GM12864 (cell line): ENCODE data around the gene USP43.

Experiments
- DNase-seq: peaks from one replicate; pipeline ENCODE4 v3.0.0-alpha.2; 2011; ENCODE audit warnings: low read depth
- H3K4me3 ChIP-seq: 2 replicates; pipeline ENCODE4 v1.5.1; 2011; ENCODE audit warnings: mild to moderate bottlenecking, low read depth, low read length, control low read depth
- TF ChIP-seq, protein P1 (sequence below): IDR thresholded peaks from 2 replicates; pipeline ENCODE4 v1.5.1; 2011; ENCODE audit warnings: low read depth, mild to moderate bottlenecking, moderate library complexity, low read length, control low read depth, inconsistent platforms; ENCODE audit errors: missing control alignments

Gene USP43

DNA sequence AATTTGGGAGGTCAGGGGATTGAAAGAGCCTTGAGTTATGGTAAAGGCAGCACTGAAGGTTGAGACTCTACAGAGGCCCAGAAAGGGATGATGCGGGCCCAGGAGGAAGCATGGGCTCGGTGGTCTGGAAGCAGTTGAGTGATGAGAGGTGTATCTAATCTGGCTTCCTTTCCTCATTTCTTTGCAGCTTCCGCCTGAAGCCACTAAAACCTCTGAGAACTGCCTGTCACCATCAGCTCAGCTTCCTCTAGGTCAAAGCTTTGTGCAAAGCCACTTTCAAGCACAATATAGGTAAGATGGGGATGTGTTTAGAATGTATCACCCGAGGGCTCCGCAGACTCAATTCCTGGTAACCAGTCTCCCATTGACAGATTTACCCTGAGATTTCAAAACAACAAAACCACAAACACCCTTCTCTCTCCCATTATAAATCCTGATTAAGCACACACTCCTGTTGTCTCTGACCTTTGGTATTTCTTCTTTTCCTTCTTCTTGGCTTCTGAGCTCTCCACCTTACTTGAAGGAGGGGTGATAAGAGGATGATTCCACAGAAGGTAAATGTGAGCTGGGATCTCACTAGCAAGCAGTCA is 21.2 kb downstream of the USP43 start:
- no peak for DNase-seq
- no peak overlapping the region for H3K4me3 ChIP-seq
- TF ChIP-seq, protein P1, sequence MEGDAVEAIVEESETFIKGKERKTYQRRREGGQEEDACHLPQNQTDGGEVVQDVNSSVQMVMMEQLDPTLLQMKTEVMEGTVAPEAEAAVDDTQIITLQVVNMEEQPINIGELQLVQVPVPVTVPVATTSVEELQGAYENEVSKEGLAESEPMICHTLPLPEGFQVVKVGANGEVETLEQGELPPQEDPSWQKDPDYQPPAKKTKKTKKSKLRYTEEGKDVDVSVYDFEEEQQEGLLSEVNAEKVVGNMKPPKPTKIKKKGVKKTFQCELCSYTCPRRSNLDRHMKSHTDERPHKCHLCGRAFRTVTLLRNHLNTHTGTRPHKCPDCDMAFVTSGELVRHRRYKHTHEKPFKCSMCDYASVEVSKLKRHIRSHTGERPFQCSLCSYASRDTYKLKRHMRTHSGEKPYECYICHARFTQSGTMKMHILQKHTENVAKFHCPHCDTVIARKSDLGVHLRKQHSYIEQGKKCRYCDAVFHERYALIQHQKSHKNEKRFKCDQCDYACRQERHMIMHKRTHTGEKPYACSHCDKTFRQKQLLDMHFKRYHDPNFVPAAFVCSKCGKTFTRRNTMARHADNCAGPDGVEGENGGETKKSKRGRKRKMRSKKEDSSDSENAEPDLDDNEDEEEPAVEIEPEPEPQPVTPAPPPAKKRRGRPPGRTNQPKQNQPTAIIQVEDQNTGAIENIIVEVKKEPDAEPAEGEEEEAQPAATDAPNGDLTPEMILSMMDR = no peak

DNA sequence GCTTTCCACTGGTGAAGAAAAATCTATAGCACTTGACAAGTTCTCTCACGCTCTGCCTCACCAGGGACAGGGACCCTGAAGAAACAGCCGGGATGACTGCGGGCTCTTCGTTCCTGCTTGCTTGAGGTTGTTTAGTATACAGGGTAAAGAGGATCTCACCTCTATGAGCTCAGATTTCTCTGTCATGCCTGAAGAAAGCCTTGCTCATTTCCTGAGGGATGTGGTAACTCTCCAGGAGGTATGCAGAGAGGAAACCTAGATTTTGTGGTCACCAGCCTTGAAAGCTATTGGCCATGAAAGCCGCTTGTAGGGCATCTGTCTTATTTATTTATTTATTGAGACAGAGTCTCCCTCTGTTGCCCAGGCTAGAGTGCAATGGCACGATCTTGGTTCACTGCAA is 23.2 kb downstream of the USP43 start:
- no peak for DNase-seq
- TF ChIP-seq, protein P1 = no peak
- H3K4me3 ChIP-seq = no peak overlapping the region

DNA sequence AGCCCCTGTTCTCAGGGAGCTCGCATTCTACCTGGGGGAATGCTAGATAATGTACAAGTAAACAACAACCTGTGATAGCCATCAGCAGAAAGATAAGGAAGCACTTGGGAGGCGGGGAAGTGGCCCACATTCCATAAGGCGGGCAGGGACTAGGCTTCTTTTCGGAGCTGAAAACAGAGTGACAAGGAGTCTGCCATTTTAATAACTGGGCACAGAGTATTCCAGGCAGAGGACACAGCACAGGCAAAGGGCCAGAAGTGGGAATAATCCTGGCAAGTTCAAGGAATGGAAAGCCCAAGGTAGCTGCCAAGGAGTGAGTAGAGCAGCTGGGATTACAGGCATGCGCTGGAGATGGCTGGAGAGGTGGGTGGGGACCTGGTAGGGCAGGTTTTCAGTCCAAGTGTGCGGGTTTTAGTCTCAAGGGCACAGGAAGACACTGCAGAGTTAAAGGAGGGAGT is 24.3 kb downstream of the USP43 start:
- no peak overlapping the region for H3K4me3 ChIP-seq
- DNase-seq = no peak
- TF ChIP-seq, protein P1 = no peak

DNA sequence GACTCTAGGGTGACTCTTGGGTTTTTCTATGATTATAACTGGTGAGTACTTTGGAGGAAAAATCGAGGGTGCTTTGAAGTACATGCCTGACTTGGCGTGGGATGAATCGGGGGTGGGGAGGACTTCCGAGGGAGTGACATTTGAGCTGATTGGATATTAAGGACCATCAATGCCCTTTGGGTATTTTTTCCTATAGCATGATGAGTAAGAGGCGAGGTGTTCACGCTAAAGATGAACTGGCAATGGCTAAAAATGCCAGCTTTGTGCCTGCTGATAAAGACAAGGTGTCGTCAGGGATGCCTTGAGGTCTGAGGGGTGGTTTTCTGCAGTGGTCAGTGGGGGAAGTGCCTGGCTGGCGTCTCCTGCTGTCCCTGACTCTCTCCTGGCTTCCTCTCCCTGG is 25.3 kb downstream of the USP43 start:
- H3K4me3 ChIP-seq = no peak overlapping the region
- no peak for DNase-seq
- TF ChIP-seq, protein P1 = no peak

DNA sequence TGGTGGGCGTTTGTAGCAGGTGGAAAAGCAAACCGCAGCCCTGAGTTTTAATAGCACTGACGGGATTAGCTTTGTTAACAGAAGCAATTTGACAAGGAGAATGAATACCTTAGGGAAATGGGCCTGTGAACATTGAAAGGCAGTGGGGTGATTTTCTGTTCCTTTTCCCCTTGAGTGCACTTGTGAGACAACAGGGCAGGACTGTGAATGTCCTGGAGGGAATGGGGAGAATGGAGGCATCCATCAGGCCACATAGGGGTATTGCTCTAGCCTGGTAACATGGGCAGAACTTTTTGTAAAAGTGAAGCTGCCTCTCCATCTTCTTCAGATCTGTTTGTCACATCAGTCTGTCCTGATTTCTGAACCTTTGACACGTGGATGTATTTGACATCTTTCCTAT is 26.2 kb downstream of the USP43 start:
- H3K4me3 ChIP-seq = no peak overlapping the region
- DNase-seq = no peak
- TF ChIP-seq, protein P1 = no peak

DNA sequence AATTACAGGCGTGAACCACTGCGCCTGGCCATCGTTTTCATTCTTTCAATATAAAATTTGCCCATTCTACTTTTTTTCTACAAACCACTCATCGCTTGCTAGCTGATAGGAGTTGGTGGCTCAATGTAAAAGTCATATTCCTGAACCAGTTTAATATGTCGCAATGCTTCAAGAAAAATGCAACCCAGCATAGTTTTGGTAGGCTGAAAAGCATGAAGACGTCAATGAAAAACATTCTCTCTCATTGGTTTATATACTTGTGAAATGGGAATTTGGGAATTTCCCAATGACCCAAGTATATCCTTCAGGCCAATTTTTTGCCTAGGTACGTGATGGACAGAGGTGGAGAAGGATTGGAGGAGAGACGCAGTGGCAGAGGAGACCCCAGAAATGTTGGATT is 26.9 kb downstream of the USP43 start:
- TF ChIP-seq, protein P1 = no peak
- DNase-seq = no peak
- no peak overlapping the region for H3K4me3 ChIP-seq

DNA sequence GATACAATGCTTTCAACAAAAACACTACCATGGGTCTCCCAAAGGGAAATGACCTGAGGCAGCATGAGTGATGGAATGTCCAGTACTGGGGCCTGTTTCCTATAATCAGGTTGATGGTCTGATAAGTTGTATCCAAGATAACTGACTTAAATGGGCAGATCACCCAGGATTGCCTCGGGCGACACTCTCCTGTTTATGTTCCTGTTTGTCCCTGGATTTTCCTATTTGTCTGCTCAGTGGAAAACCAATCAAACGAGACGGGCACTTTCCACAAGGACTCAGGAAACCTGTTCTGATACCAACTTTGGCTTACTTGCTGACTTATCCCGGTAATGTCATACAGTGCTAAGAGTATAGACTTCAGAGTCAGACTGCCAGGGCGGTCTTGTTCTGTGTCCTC is 27.4 kb downstream of the USP43 start:
- no peak overlapping the region for H3K4me3 ChIP-seq
- DNase-seq = no peak
- TF ChIP-seq, protein P1 = no peak
